Activated naive CD8-positive, alpha-beta T cell treated with anti-CD3 and anti-CD28 coated beads, Interleukin-2, amount 10 ng/mL, durations not matched to agents 7 days and 5 days (primary cell): Measurements from ENCODE around the gene NAALAD2. TPM values are rescaled to one million over a fixed set of nuclear protein-coding genes. Genes with fewer than 3 reads are reported as not detected.
"Not testable (repeated sequence)": the region's sequence is repeated elsewhere in the genome, so short reads cannot be mapped to it uniquely, and the experiment has no call there.

Experiments used
- ATAC-seq: fragments of 150-1000 bp; cut with Tn5 transposase; one replicate; pipeline ENCODE4 v1.10.0; 2021; ENCODE audit warnings: low read depth, moderate library complexity
- POLR2A ChIA-PET: fragments of 350-600 bp; sonication (Branson Sonifier 250); formaldehyde crosslinking; loops from one replicate; lab custom pipeline; 2021; ENCODE audit warnings: antibody characterized with exemption; lab: Charles Lee
- DNase-seq: peaks from one replicate; pipeline ENCODE4 v3.0.0; 2021
- H3K27ac Mint-ChIP-seq: one replicate; pipeline ENCODE4 v1.8.0; 2022; ENCODE audit warnings: mild to moderate bottlenecking, mixed read lengths
- H3K27me3 Mint-ChIP-seq: one replicate; pipeline ENCODE4 v1.8.0; 2022; ENCODE audit warnings: mild to moderate bottlenecking, moderate library complexity, mixed read lengths
- H3K36me3 Mint-ChIP-seq: one replicate; pipeline ENCODE4 v1.8.0; 2021; ENCODE audit warnings: mild to moderate bottlenecking, mixed read lengths
- H3K4me1 Mint-ChIP-seq: one replicate; pipeline ENCODE4 v1.8.0; 2021; ENCODE audit warnings: mixed read lengths
- H3K4me3 Mint-ChIP-seq: one replicate; pipeline ENCODE4 v1.8.0; 2022; ENCODE audit warnings: mild to moderate bottlenecking, moderate library complexity, mixed read lengths
- H3K9me3 Mint-ChIP-seq: one replicate; pipeline ENCODE4 v1.8.0; 2021; ENCODE audit warnings: mixed read lengths
- total RNA-seq, 2 experiments: library from RNA; stranded (reverse); gene quantifications; one replicate each; pipeline ENCODE4 v1.2.3, GENCODE V29; 2021

NAALAD2 gene
- total RNA-seq, 2 experiments from 2014 or later, result not detected

DNA sequence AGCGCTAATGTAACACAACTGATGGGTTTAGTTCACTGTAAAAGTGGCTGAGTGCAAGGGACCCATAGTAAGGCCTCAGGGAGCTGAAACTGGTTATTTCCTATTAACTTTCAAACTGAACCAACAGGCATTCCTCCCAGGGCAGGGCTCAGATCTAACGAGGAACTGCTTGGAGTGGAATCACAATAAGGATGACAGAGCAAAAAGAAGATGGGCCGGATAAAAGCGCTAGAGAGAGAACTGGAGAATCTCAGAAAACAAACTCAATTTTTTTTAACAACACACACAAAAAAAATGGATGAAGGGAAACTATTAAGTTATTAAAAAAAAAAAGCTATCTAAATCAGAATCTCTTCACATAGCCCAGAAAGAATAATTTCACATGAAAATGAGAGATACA is 102.5 kb downstream of the NAALAD2 start:
- Mint-ChIP-seq H3K27ac (no peak overlapping the region), H3K4me3 (no peak overlapping the region)
- POLR2A ChIA-PET, result no interaction called here

DNA sequence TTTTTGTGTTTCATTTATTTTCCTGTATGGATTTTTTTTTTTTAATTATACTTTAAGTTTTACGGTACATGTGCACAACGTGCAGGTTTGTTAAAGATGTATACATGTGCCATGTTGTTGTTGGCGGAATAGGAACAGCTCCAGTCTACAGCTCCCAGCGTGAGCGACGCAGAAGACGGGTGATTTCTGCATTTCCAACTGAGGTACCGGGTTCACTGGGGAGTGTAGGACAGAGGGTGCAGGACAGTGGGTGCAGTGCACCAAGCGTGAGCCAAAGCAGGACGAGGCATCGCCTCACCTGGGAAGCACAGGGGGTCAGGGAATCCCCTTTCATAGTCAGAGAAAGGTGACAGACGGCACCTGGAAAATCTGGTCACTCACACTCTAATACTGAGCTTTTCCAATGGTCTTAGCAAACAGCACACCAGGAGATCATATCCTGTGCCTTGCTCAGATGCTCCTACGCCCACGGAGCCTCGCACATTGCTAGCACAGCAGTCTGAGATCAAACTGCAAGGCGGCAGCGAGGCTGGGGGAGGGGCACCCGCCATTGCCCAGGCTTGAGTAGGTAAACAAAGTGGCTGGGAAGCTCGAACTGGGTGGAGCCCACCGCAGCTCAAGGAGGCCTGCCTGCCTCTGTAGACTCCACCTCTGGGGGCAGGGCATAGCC is 105.6 kb downstream of the NAALAD2 start:
- H3K4me3 Mint-ChIP-seq, DNase-seq, ATAC-seq, H3K36me3 Mint-ChIP-seq, H3K27ac Mint-ChIP-seq, POLR2A ChIA-PET, H3K9me3 Mint-ChIP-seq, H3K4me1 Mint-ChIP-seq: not testable (repeated sequence)
- peaks cover 30% of the 10 kb centered on the region for H3K27me3 Mint-ChIP-seq

More for the DNA sequence above, 102.5 kb downstream of the NAALAD2 start:
- ATAC-seq (no peak), DNase-seq (no peak)
- Mint-ChIP-seq H3K27me3 (peaks cover 25% of the 10 kb centered on the region), H3K9me3 (no peaks in the 10 kb centered on the region), H3K4me1 (no peaks in the 10 kb centered on the region), H3K36me3 (no peaks in the 10 kb centered on the region)

DNA sequence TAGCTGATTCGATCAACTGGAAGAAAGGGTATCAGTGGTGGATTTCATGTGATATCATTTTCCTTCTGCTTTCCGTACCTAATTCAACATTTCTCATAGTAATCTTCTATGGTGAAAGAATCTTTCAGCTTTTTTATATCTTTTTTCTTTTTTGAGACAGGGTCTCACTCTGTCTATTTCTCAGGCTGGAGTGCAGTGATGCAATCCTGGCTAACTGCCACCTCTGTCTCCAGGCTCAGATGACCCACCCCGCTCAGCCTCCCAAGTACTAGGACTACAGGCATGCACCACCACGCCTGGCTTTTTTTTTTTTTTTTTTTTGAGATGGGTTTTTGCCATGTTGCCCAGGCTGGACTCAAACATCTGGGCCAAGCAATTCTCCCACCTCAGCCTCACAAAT is 107.0 kb downstream of the NAALAD2 start:
- Mint-ChIP-seq H3K27me3 (peaks cover 25% of the 10 kb centered on the region), H3K36me3 (no peaks in the 10 kb centered on the region), H3K4me3 (no peak overlapping the region), H3K27ac (no peak overlapping the region), H3K4me1 (no peaks in the 10 kb centered on the region), H3K9me3 (no peaks in the 10 kb centered on the region)
- ATAC-seq (no peak), DNase-seq (no peak)
- POLR2A ChIA-PET, result no interaction called here

Other genes starting within 250 kb of the NAALAD2 start
- not detected for gene TRIM49D1, start 212.4 kb upstream of the NAALAD2 start, total RNA-seq
- gene TRIM49D2, start 210.6 kb upstream of the NAALAD2 start, total RNA-seq, result not detected
- gene TRIM64, start 168.6 kb upstream of the NAALAD2 start, total RNA-seq, result not detected
- gene TRIM49C, start 103.6 kb upstream of the NAALAD2 start, total RNA-seq, result not detected
- not detected for gene UBTFL1, start 48.7 kb upstream of the NAALAD2 start, total RNA-seq
- gene CHORDC1, start 88.4 kb downstream of the NAALAD2 start, total RNA-seq, result 10 to 100 TPM; 46.7 to 55.4 TPM